Astrocyte (in vitro differentiated cells and primary cell): ENCODE data around the gene ECSIT. TPM values are rescaled to one million over a fixed set of nuclear protein-coding genes. Genes with fewer than 3 reads are reported as not detected.

Experiments used
- DNase-seq: peaks from one replicate; pipeline ENCODE4 v3.0.0-alpha.2; 2010; ENCODE audit warnings: low read depth
- FAIRE-seq: peaks from 2 replicates; lab custom pipeline; 2011; peaks lifted over from hg19 to GRCh38; lab: Jason Lieb, UNC
- H2AFZ ChIP-seq: 2 replicates; pipeline ENCODE4 v1.6.0; 2012; ENCODE audit warnings: low read depth, low read length, inconsistent platforms
- H3K27ac ChIP-seq: 2 replicates; pipeline ENCODE4 v1.5.1; 2011; ENCODE audit warnings: low read depth, low read length, inconsistent platforms
- H3K27me3 ChIP-seq: 2 replicates; pipeline ENCODE4 v1.6.0; 2011; ENCODE audit warnings: low read length, inconsistent platforms; ENCODE audit not compliant: insufficient read depth
- H3K36me3 ChIP-seq: 2 replicates; pipeline ENCODE4 v1.5.1; 2011; ENCODE audit warnings: low read length, inconsistent platforms; ENCODE audit not compliant: insufficient read depth
- H3K4me1 ChIP-seq: 2 replicates; pipeline ENCODE4 v1.5.1; 2011; ENCODE audit warnings: low read length, inconsistent platforms; ENCODE audit not compliant: insufficient read depth
- H3K4me2 ChIP-seq: 2 replicates; pipeline ENCODE4 v1.6.0; 2012; ENCODE audit warnings: low read length, inconsistent platforms
- H3K4me3 ChIP-seq: 2 replicates; pipeline ENCODE4 v1.5.1; 2011; ENCODE audit warnings: low read depth, mild to moderate bottlenecking, low read length, inconsistent platforms; ENCODE audit not compliant: insufficient read depth
- H3K79me2 ChIP-seq: 2 replicates; pipeline ENCODE4 v1.6.0; 2012; ENCODE audit warnings: mild to moderate bottlenecking, low read length, inconsistent platforms; ENCODE audit not compliant: insufficient read depth
- H3K9ac ChIP-seq: 2 replicates; pipeline ENCODE4 v1.6.0; 2012; ENCODE audit warnings: mild to moderate bottlenecking, low read length, inconsistent platforms
- H3K9me3 ChIP-seq: 2 replicates; pipeline ENCODE4 v1.5.1; 2012; ENCODE audit warnings: low read depth, mild to moderate bottlenecking, low read length, inconsistent platforms; ENCODE audit not compliant: insufficient read depth
- H4K20me1 ChIP-seq: 2 replicates; pipeline ENCODE4 v1.6.0; 2012; ENCODE audit warnings: low read length, inconsistent platforms; ENCODE audit not compliant: insufficient read depth
- H3K27ac Mint-ChIP-seq: one replicate; pipeline ENCODE4 v1.8.0; 2021; ENCODE audit warnings: mild to moderate bottlenecking, mixed read lengths; ENCODE audit not compliant: unreplicated experiment
- H3K27me3 Mint-ChIP-seq: one replicate; pipeline ENCODE4 v1.8.0; 2021; ENCODE audit warnings: low read depth, mixed read lengths; ENCODE audit not compliant: unreplicated experiment
- H3K36me3 Mint-ChIP-seq: one replicate; pipeline ENCODE4 v1.8.0; 2021; ENCODE audit warnings: low read depth, mixed read lengths; ENCODE audit not compliant: unreplicated experiment
- H3K4me1 Mint-ChIP-seq: one replicate; pipeline ENCODE4 v1.8.0; 2021; ENCODE audit warnings: low read depth, mixed read lengths; ENCODE audit not compliant: unreplicated experiment
- H3K4me3 Mint-ChIP-seq: one replicate; pipeline ENCODE4 v1.8.0; 2021; ENCODE audit warnings: mild to moderate bottlenecking, moderate library complexity, mixed read lengths; ENCODE audit not compliant: unreplicated experiment
- H3K9me3 Mint-ChIP-seq: one replicate; pipeline ENCODE4 v1.8.0; 2021; ENCODE audit warnings: mild to moderate bottlenecking, mixed read lengths; ENCODE audit not compliant: unreplicated experiment
- CTCF ChIP-seq: IDR thresholded peaks from 2 replicates; pipeline ENCODE4 v1.5.1; 2011; ENCODE audit warnings: low read depth, mild to moderate bottlenecking, inconsistent platforms, low read length, moderate library complexity; ENCODE audit not compliant: insufficient read depth
- EZH2 ChIP-seq: IDR thresholded peaks from 2 replicates; pipeline ENCODE4 v1.6.1; 2012; ENCODE audit warnings: mild to moderate bottlenecking, low read length, inconsistent platforms; ENCODE audit not compliant: insufficient read depth
- total RNA-seq: library from RNA; stranded (reverse); gene quantifications from 2 replicates; pipeline ENCODE4 v1.2.1, GENCODE V29; 2021

ECSIT gene
- total RNA-seq, 1 donor from 2014 or later: 21.9 TPM

- Histone ChIP-seq H3K4me2 (no peak overlapping the region), H3K27ac (no peak overlapping the region), H3K36me3 (no peaks in the 10 kb centered on the region), H2AFZ (no peak overlapping the region), H3K4me1 (no peaks in the 10 kb centered on the region), H3K9ac (no peak overlapping the region), H4K20me1 (no peaks in the 10 kb centered on the region), H3K27me3 (no peaks in the 10 kb centered on the region), H3K4me3 (no peak overlapping the region), H3K79me2 (no peaks in the 10 kb centered on the region), H3K9me3 (no peaks in the 10 kb centered on the region)
- no peak for TF ChIP-seq CTCF
- TF ChIP-seq EZH2: no peak
- DNase-seq (no peak), FAIRE-seq (no peak)
- Mint-ChIP-seq H3K27ac (peak overlapping the region; percentile 66), H3K9me3 (peaks cover 3% of the 10 kb centered on the region), H3K27me3 (peaks cover 18% of the 10 kb centered on the region), H3K4me1 (no peaks in the 10 kb centered on the region), H3K4me3 (peak overlapping the region; percentile 34), H3K36me3 (no peaks in the 10 kb centered on the region)
Measured at GRCh38 chr19:11458236-11458900, 70.6 kb downstream of the ECSIT start.

GRCh38 chr19:11457831-11458230 is 71.1 kb downstream of the ECSIT start:
- Histone ChIP-seq H2AFZ (no peak overlapping the region), H4K20me1 (no peaks in the 10 kb centered on the region), H3K9ac (no peak overlapping the region), H3K4me1 (no peaks in the 10 kb centered on the region), H3K4me2 (no peak overlapping the region), H3K27ac (no peak overlapping the region), H3K9me3 (no peaks in the 10 kb centered on the region), H3K4me3 (no peak overlapping the region), H3K36me3 (no peaks in the 10 kb centered on the region), H3K27me3 (no peaks in the 10 kb centered on the region), H3K79me2 (no peaks in the 10 kb centered on the region)
- Mint-ChIP-seq H3K4me1 (no peaks in the 10 kb centered on the region), H3K27me3 (peaks cover 16% of the 10 kb centered on the region), H3K27ac (no peak overlapping the region), H3K36me3 (no peaks in the 10 kb centered on the region), H3K9me3 (peaks cover 3% of the 10 kb centered on the region), H3K4me3 (no peak overlapping the region)
- no peak for FAIRE-seq
- DNase-seq: no peak
- TF ChIP-seq EZH2: no peak
- TF ChIP-seq CTCF: no peak

GRCh38 chr19:11457115-11457514 is 71.8 kb downstream of the ECSIT start:
- Histone ChIP-seq H3K27me3 (no peaks in the 10 kb centered on the region), H3K4me3 (no peak overlapping the region), H2AFZ (no peak overlapping the region), H3K4me2 (no peak overlapping the region), H3K79me2 (no peaks in the 10 kb centered on the region), H3K36me3 (no peaks in the 10 kb centered on the region), H3K4me1 (no peaks in the 10 kb centered on the region), H3K9me3 (no peaks in the 10 kb centered on the region), H4K20me1 (no peaks in the 10 kb centered on the region), H3K9ac (no peak overlapping the region), H3K27ac (no peak overlapping the region)
- Mint-ChIP-seq H3K4me3 (no peak overlapping the region), H3K9me3 (peaks cover 3% of the 10 kb centered on the region), H3K4me1 (peaks cover 2% of the 10 kb centered on the region), H3K27ac (no peak overlapping the region), H3K27me3 (peaks cover 16% of the 10 kb centered on the region), H3K36me3 (no peaks in the 10 kb centered on the region)
- DNase-seq: no peak
- no peak for FAIRE-seq
- no peak for TF ChIP-seq CTCF
- no peak for TF ChIP-seq EZH2
